Sigmoid colon (tissue), 7 donors: ENCODE data around the gene BTBD7. TPM values are rescaled to one million over a fixed set of nuclear protein-coding genes. Genes with fewer than 3 reads are reported as not detected.

Experiments
- DNase-seq: peaks from one replicate; pipeline ENCODE4 v3.0.0-alpha.2; 2019
- H3K27ac ChIP-seq, 4 donors: fragments of 200-600 bp; sonication (generic); one replicate each; pipeline ENCODE4 v1.5.1; 2016 to 2019; ENCODE audit warnings: mild to moderate bottlenecking in 1 of 4
- H3K27me3 ChIP-seq, 3 donors: fragments of 200-600 bp; sonication (generic); one replicate each; pipeline ENCODE4 v1.5.1; 2019; ENCODE audit warnings: mild to moderate bottlenecking in 1 of 3
- H3K36me3 ChIP-seq, 4 donors: fragments of 200-600 bp; sonication (generic); one replicate each; pipeline ENCODE4 v1.5.1; 2016 to 2019
- H3K4me1 ChIP-seq, 4 donors: fragments of 200-600 bp; sonication (generic); one replicate each; pipeline ENCODE4 v1.5.1; 2017 to 2019
- H3K4me3 ChIP-seq, 4 donors: fragments of 200-600 bp; sonication (generic); one replicate each; pipeline ENCODE4 v1.5.1; 2017 to 2019; ENCODE audit warnings: mild to moderate bottlenecking in 2 of 4, moderate library complexity in 1 of 4
- H3K9me3 ChIP-seq, 4 donors: fragments of 200-600 bp in 3 of 4; sonication (generic) in 3 of 4; one replicate each; pipeline versions ENCODE4 v1.5.1 to v1.6.1; 2013 to 2019
- EP300 ChIP-seq, 4 donors: sonication (generic); formaldehyde crosslinking; IDR thresholded peaks; one replicate each; pipeline ENCODE4 v1.6.1; 2017; ENCODE audit warnings: antibody characterized with exemption in 4 of 4
- POLR2A ChIP-seq, 2 donors: fragments of 450-650 bp; IDR thresholded peaks; one replicate each; pipeline ENCODE4 v1.6.1; 2016; ENCODE audit warnings: antibody characterized with exemption in 2 of 2, mild to moderate bottlenecking in 2 of 2, moderate library complexity in 2 of 2
- POLR2AphosphoS5 ChIP-seq, 4 donors: sonication (generic); formaldehyde crosslinking; IDR thresholded peaks; one replicate each; pipeline ENCODE4 v1.6.1; 2017; ENCODE audit warnings: antibody characterized with exemption in 4 of 4
- WGBS, 2 donors: extraction: QIAGEN DNeasy Blood & Tissue Kit; methylation state at CpG; one replicate each; pipeline ENCODE4 v1.1.7; 2013; 5-methylcytosine and 5-hydroxymethylcytosine counted together
- intact Hi-C: fragments of 100-400 bp; cut with DNase I; formaldehyde crosslinking; loops from one replicate; pipeline ENCODE4 v1.15.1; 2023
- polyA plus RNA-seq, 3 donors: library from polyadenylated mRNA; stranded (reverse); fragments of 200-250 nt; gene quantifications; one replicate each; pipeline ENCODE4 v1.2.3, GENCODE V29; 2013
- total RNA-seq, 4 donors: library from RNA; depleted of rRNA; stranded (reverse); fragments of >200 nt; gene quantifications; one replicate each; pipeline ENCODE4 v1.1.0, GENCODE V29; 2016
- TF ChIP-seq, protein P1 (sequence below), 4 experiments: fragments of 450-650 bp in 3 of 4; fragments of 200-600 bp in 1 of 4; IDR thresholded peaks; one replicate each; pipeline ENCODE4 v1.5.1; 2016 to 2019; ENCODE audit warnings: antibody characterized with exemption in 4 of 4, mild to moderate bottlenecking in 3 of 4, moderate library complexity in 2 of 4
- donor health status: healthy with polysubstance abuse.
- donor health status: Bipolar disorder and iron deficiency.
- donor health status: healthy.

The BTBD7 gene
- total and polyA plus RNA-seq, 7 donors = 7.8 to 50.7 (median 30.3) TPM

DNA sequence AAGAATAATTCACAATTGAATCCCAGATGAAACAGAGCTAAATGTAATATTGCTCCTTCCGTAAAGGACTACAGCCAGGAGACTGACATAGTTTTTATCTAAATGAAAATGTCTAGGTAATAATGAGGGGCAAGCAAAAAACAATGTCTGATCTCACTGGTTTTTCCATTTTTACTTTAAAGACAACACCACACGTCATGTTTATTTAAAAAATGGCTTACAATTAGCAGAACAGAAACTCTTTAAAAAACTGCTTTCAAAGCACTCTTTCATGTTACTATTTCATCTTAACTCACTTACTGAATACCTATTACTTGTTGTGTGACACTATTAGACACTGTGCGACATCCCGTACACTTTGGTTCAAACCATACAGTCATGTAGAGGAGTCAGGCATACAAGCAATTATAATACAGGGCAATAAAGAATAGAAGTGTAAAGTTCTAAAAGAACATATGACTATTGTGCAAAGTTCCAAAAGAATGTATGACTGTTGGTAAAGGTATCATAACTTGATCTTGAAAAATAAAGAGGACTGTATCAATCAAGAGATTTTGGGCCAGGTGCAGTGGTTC, 9.1 kb downstream of the BTBD7 start:
- intact Hi-C loops = no loop called here
- peaks cover 0 to 42% (median 30%) of the 10 kb centered on the region in 4 donors for H3K4me1 ChIP-seq

DNA sequence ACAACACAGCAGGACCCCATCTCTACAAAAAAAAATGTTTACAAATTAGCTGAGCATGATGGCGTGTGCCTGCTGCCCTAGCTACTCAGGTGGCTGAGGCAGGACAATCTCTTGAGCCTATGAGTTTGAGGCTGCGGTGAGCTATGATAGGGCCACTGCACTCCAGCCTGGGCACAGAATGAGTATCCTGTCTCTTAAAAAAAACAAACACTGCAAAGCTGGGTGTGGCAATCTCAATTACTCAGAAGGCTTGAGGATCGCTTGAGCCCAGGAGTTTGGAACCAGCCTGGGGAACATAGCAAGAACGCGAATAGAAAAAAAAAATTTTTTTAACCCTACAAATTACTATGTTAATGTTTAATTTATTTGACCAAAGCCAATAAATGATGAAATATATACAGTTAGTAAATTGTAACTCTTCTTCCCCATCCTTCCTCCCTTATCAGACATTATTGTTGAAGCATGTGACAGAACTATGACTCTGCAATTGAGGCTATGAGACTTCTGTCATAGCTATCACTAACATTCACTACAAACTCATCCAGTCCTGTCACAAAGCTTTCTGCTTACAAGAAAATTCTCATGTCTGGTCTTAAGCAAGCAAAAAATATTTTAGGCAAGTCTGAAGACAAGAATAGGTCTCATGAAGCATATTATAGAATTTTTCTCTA, 9.8 kb downstream of the BTBD7 start:
- intact Hi-C loops = no loop called here
- no peak for DNase-seq
- Histone ChIP-seq H3K4me1 (peaks cover 0 to 47% (median 32%) of the 10 kb centered on the region in 4 donors), H3K4me3 (no peak overlapping the region), H3K36me3 (no peaks in the 10 kb centered on the region), H3K9me3 (no peaks in the 10 kb centered on the region), H3K27me3 (no peaks in the 10 kb centered on the region), H3K27ac (no peak overlapping the region)
- TF ChIP-seq POLR2A (IDR thresholded peaks at IDR 0.05) (no peak), EP300 (IDR thresholded peaks at IDR 0.05) (no peak), POLR2AphosphoS5 (IDR thresholded peaks at IDR 0.05) (no peak)
- TF ChIP-seq, protein P1, sequence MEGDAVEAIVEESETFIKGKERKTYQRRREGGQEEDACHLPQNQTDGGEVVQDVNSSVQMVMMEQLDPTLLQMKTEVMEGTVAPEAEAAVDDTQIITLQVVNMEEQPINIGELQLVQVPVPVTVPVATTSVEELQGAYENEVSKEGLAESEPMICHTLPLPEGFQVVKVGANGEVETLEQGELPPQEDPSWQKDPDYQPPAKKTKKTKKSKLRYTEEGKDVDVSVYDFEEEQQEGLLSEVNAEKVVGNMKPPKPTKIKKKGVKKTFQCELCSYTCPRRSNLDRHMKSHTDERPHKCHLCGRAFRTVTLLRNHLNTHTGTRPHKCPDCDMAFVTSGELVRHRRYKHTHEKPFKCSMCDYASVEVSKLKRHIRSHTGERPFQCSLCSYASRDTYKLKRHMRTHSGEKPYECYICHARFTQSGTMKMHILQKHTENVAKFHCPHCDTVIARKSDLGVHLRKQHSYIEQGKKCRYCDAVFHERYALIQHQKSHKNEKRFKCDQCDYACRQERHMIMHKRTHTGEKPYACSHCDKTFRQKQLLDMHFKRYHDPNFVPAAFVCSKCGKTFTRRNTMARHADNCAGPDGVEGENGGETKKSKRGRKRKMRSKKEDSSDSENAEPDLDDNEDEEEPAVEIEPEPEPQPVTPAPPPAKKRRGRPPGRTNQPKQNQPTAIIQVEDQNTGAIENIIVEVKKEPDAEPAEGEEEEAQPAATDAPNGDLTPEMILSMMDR (IDR thresholded peaks at IDR 0.05) = no peak
- WGBS, 2 donors = 83 to 90% methylated on average over 5 of the region's 5 CpGs

More for the DNA sequence above, 9.1 kb downstream of the BTBD7 start:
- H3K4me3 ChIP-seq = no peak overlapping the region
- no peak overlapping the region for H3K27ac ChIP-seq
- no peaks in the 10 kb centered on the region for H3K9me3 ChIP-seq
- no peaks in the 10 kb centered on the region for H3K27me3 ChIP-seq
- no peaks in the 10 kb centered on the region for H3K36me3 ChIP-seq
- DNase-seq = no peak
- TF ChIP-seq, protein P1 (IDR thresholded peaks at IDR 0.05) = no peak
- TF ChIP-seq POLR2A (IDR thresholded peaks at IDR 0.05) = no peak
- no peak for TF ChIP-seq POLR2AphosphoS5 (IDR thresholded peaks at IDR 0.05)
- no peak for TF ChIP-seq EP300 (IDR thresholded peaks at IDR 0.05)
- WGBS, 2 donors = 88 to 96% methylated on average over 4 of the region's 4 CpGs

DNA sequence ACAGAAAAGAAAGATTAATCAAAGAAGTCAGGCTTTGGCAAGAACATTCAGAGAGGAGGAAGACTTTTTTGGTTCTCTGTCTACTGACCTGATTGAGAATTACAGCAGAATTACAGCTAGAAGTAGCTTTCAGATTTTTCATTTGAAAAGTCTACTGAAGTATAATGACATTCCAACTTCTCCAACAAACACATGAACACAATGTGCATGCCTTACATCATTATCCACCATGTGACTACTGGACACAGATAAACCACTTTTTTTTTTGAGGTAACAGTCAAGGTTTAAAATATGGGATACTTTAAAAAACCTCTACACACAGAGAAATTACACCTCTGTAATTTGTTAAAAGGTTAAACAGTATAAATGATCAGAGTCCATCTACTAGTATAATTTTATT, 12.3 kb downstream of the BTBD7 start:
- DNase-seq = no peak
- TF ChIP-seq POLR2A (IDR thresholded peaks at IDR 0.05) (no peak), EP300 (IDR thresholded peaks at IDR 0.05) (no peak), POLR2AphosphoS5 (IDR thresholded peaks at IDR 0.05) (no peak)
- TF ChIP-seq, protein P1 (IDR thresholded peaks at IDR 0.05) = peak in 1 of 4 experiments; percentile 8
- no peak overlapping the region for H3K4me3 ChIP-seq
- no peaks in the 10 kb centered on the region for H3K9me3 ChIP-seq
- intact Hi-C loops = no loop called here
- H3K27me3 ChIP-seq = no peaks in the 10 kb centered on the region
- H3K36me3 ChIP-seq = no peaks in the 10 kb centered on the region
- peaks cover 0 to 62% (median 43%) of the 10 kb centered on the region in 4 donors for H3K4me1 ChIP-seq
- H3K27ac ChIP-seq = no peak overlapping the region

DNA sequence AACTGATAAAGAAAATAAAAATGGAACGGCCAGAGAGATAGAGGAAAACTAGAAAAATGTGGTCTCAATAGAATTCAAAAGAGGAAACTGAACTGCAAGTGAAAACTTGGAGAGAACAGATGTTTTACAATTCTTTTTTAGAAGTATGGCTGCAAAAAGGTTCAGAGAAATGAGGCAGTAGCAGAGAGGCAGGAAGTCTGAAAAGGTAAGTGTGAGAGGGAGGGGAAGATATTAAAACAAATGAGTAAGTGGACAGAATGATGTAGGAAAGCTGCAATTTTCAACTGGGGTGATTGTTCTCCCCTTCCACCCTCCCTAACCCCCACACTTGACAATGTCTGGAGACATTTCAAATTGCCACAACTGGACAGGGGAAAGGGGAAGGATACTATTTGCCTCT, 12.9 kb downstream of the BTBD7 start:
- DNase-seq = no peak
- no peaks in the 10 kb centered on the region for H3K27me3 ChIP-seq
- H3K9me3 ChIP-seq = no peaks in the 10 kb centered on the region
- no peaks in the 10 kb centered on the region for H3K36me3 ChIP-seq
- 51 to 86% methylated on average over 1 of the region's 1 CpG for WGBS, 2 donors
- TF ChIP-seq POLR2A (IDR thresholded peaks at IDR 0.05) = no peak
- TF ChIP-seq, protein P1 (IDR thresholded peaks at IDR 0.05) = no peak
- H3K4me3 ChIP-seq = no peak overlapping the region
- H3K27ac ChIP-seq = no peak overlapping the region
- intact Hi-C loops = no loop called here
- peaks cover 0 to 57% (median 41%) of the 10 kb centered on the region in 4 donors for H3K4me1 ChIP-seq
